Measurements from ENCODE around the gene ZMYND12. TPM values are rescaled to one million over a fixed set of nuclear protein-coding genes. Genes with fewer than 3 reads are reported as not detected.

Gene ZMYND12
- total and polyA plus RNA-seq, 4 experiments from 2014 or later: 0.28 to 3.2 (median 0.96) TPM

DNA sequence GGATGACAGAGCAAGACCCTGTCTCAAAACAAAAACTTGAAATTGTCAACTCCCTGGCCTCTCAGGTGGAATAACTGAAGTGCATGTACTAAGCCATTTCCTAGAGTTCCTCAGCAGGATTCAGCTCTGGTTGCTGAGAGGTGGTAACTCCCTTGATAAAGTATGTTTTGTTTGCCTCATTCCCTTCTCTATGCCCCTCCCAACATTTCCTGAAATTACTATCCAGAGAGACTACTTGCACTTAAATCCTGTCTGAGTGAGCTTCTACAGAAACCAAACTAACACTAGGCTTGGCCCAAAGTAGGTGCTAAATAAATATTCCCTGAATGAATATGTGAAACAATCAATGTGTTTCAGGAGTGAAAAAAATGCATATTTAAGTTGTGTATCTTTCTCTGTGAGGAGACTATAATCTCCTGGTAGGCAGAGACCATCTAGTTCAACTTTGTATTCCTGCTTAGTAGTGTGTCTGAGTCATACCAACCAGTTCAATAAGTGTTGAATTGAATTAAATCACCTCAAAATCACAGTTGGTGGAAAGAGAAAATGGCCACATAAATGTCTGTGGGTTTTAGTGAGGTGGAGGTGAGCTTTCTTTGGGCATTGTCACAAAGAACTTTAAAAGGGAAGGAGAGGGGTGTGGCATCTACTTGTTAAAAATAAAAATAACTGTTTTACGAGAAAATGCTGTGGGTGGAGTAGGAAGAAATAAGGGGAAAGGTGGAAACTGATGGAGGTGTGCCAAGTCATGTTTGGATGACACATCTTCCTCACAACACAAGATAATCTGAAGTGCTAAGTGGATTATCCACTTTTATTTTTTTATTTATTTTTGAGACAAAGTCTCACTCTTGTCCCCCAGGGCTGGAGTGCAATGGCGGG lies 62.6 kb downstream of the ZMYND12 start:
- Histone ChIP-seq H3K27me3 (ENCODE audit: insufficient read depth, low read length) (no peaks in the 10 kb centered on the region), H3K4me3 (ENCODE audit: low read length in 2 of 2) (no peak overlapping the region), H3K36me3 (ENCODE audit: insufficient read depth, low read length) (no peaks in the 10 kb centered on the region), H3K4me1 (ENCODE audit: insufficient read depth, low read length) (no peaks in the 10 kb centered on the region), H3K9me3 (ENCODE audit: control insufficient read depth in 1 of 2, low read length in 2 of 2) (no peaks in the 10 kb centered on the region), H3K27ac (ENCODE audit: low read depth, low read length) (no peak overlapping the region)
- Mint-ChIP-seq H3K9me3 (no peaks in the 10 kb centered on the region), H3K36me3 (no peaks in the 10 kb centered on the region), H3K4me1 (no peaks in the 10 kb centered on the region), H3K27me3 (peaks cover 0 to 4% of the 10 kb centered on the region in 2 donors), H3K4me3 (no peak overlapping the region), H3K27ac (peak overlapping the region in 1 of 7 donors; percentile 31)
- ChIA-PET CTCF (ENCODE audit: partially characterized antibody) (no interaction called here), POLR2A (ENCODE audit: partially characterized antibody) (no interaction called here)
- no peak for DNase-seq
- intact Hi-C loops (cut with micrococcal nuclease): no loop called here

DNA sequence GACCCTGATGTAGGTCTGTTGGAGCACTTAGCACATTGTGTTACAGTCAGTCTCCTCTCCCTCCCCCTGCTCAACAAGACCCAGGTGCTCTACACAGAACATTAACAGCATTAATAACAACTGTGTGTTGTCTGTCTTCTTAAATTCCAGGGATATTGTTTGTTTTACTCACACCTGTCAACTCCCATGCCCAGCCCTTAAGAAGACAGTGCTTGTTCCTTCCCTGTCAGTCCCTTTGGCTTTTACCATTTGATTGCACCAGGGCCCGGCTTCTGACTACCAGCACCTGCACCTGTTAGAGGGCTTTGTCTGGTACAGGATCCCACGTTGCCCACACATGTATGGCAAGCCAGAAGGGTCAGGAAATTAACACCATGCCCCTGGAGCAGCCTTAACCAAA lies 63.6 kb downstream of the ZMYND12 start:
- Histone ChIP-seq H3K4me3 (ENCODE audit: low read length in 2 of 2) (no peak overlapping the region), H3K9me3 (ENCODE audit: control insufficient read depth in 1 of 2, low read length in 2 of 2) (no peaks in the 10 kb centered on the region), H3K27ac (ENCODE audit: low read depth, low read length) (no peak overlapping the region), H3K36me3 (ENCODE audit: insufficient read depth, low read length) (no peaks in the 10 kb centered on the region), H3K4me1 (ENCODE audit: insufficient read depth, low read length) (no peaks in the 10 kb centered on the region), H3K27me3 (ENCODE audit: insufficient read depth, low read length) (no peaks in the 10 kb centered on the region)
- Mint-ChIP-seq H3K9me3 (no peaks in the 10 kb centered on the region), H3K36me3 (no peaks in the 10 kb centered on the region), H3K4me3 (no peak overlapping the region), H3K4me1 (no peaks in the 10 kb centered on the region), H3K27me3 (peaks cover 0 to 6% of the 10 kb centered on the region in 2 donors), H3K27ac (no peak overlapping the region)
- intact Hi-C loops (cut with micrococcal nuclease): no loop called here
- POLR2A ChIA-PET (ENCODE audit: partially characterized antibody): no interaction called here
- no peak for DNase-seq
- CTCF ChIA-PET (ENCODE audit: partially characterized antibody): no interaction called here

- Mint-ChIP-seq H3K4me3 (no peak overlapping the region), H3K27me3 (peaks cover 18 to 27% of the 10 kb centered on the region in 2 donors), H3K36me3 (no peaks in the 10 kb centered on the region), H3K27ac (no peak overlapping the region), H3K9me3 (no peaks in the 10 kb centered on the region), H3K4me1 (peaks cover 0 to 4% (median 2%) of the 10 kb centered on the region in 4 donors)
- Histone ChIP-seq H3K27ac (ENCODE audit: low read depth, low read length) (no peak overlapping the region), H3K9me3 (ENCODE audit: control insufficient read depth in 1 of 2, low read length in 2 of 2) (no peaks in the 10 kb centered on the region), H3K4me3 (ENCODE audit: low read length in 2 of 2) (no peak overlapping the region), H3K27me3 (ENCODE audit: insufficient read depth, low read length) (peaks cover 10% of the 10 kb centered on the region), H3K36me3 (ENCODE audit: insufficient read depth, low read length) (no peaks in the 10 kb centered on the region), H3K4me1 (ENCODE audit: insufficient read depth, low read length) (no peaks in the 10 kb centered on the region)
- intact Hi-C loops (cut with micrococcal nuclease): no loop called here
- ChIA-PET CTCF (ENCODE audit: partially characterized antibody) (no interaction called here), POLR2A (ENCODE audit: partially characterized antibody) (no interaction called here)
- no peak for DNase-seq
These were observed 69.8 kb downstream of the ZMYND12 start for GRCh38 chr1:42386051-42386450.

DNA sequence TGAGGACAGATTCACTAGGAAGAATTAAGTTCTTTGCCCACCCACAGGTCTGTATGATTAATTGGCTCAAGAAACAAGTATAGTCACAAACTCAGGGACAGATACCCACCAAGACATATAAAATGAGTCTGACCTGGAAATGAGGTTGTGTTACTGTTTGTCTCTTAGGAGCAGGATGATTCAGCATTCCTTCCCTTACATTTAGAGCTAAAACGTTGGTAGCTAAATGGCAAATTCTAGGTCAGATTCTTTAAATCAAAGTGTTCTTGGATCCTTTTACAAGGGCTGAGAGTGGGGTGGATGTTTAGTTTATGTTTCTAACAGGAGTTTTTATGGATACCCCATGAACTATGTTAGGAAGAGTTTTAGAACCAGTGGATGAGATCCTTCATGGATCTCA lies 70.5 kb downstream of the ZMYND12 start:
- Mint-ChIP-seq H3K4me1 (peaks cover 0 to 4% (median 2%) of the 10 kb centered on the region in 4 donors), H3K36me3 (no peaks in the 10 kb centered on the region), H3K4me3 (no peak overlapping the region), H3K27me3 (peaks cover 18 to 27% of the 10 kb centered on the region in 2 donors), H3K9me3 (no peaks in the 10 kb centered on the region), H3K27ac (no peak overlapping the region)
- H3K27ac ChIP-seq (ENCODE audit: low read depth, low read length): no peak overlapping the region
- H3K9me3 ChIP-seq (ENCODE audit: control insufficient read depth in 1 of 2, low read length in 2 of 2): no peaks in the 10 kb centered on the region
- H3K4me1 ChIP-seq (ENCODE audit: insufficient read depth, low read length): peaks cover under 1% of the 10 kb centered on the region
- ChIA-PET CTCF (ENCODE audit: partially characterized antibody) (no interaction called here), POLR2A (ENCODE audit: partially characterized antibody) (no interaction called here)
- no peak overlapping the region for H3K4me3 ChIP-seq (ENCODE audit: low read length in 2 of 2)
- intact Hi-C loops (cut with micrococcal nuclease): no loop called here
- peaks cover 10% of the 10 kb centered on the region for H3K27me3 ChIP-seq (ENCODE audit: insufficient read depth, low read length)
- no peaks in the 10 kb centered on the region for H3K36me3 ChIP-seq (ENCODE audit: insufficient read depth, low read length)
- no peak for DNase-seq

DNA sequence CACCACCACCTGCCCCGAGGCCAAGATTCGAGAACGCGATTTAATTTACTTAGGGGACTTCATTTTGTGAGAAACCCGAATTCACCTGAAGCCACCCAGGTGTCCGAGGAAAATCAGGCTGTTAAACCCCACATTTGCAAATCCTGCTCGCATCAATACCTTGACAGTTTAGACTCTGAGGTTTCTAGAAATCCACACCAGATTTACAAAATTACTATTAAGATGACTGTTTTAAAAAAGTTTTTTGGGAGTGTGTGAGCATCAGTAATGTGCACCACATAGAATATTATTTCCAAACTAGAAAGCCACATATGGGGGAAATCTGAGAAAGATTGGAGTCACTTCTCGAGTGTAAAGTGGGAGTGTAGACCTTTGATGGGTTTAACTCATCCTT lies 74.5 kb downstream of the ZMYND12 start:
- Mint-ChIP-seq H3K9me3 (no peaks in the 10 kb centered on the region), H3K36me3 (no peaks in the 10 kb centered on the region), H3K27ac (no peak overlapping the region), H3K4me1 (peaks cover 4 to 11% (median 7%) of the 10 kb centered on the region in 4 donors), H3K27me3 (peaks cover 29 to 34% of the 10 kb centered on the region in 2 donors), H3K4me3 (peak overlapping the region in 7 of 8 donors; percentile 53 to 79 (median 72))
- Histone ChIP-seq H3K27ac (ENCODE audit: low read depth, low read length) (no peak overlapping the region), H3K36me3 (ENCODE audit: insufficient read depth, low read length) (no peaks in the 10 kb centered on the region), H3K4me1 (ENCODE audit: insufficient read depth, low read length) (peaks cover 4% of the 10 kb centered on the region), H3K4me3 (ENCODE audit: low read length in 2 of 2) (peak overlapping the region in 1 of 2 donors; percentile 29), H3K27me3 (ENCODE audit: insufficient read depth, low read length) (peaks cover 10% of the 10 kb centered on the region), H3K9me3 (ENCODE audit: control insufficient read depth in 1 of 2, low read length in 2 of 2) (no peaks in the 10 kb centered on the region)
- intact Hi-C loops (cut with micrococcal nuclease): no loop called here
- CTCF ChIA-PET (ENCODE audit: partially characterized antibody): no interaction called here
- POLR2A ChIA-PET (ENCODE audit: partially characterized antibody): no interaction called here
- DNase-seq: peak in 1 of 5 donors; percentile 8

DNA sequence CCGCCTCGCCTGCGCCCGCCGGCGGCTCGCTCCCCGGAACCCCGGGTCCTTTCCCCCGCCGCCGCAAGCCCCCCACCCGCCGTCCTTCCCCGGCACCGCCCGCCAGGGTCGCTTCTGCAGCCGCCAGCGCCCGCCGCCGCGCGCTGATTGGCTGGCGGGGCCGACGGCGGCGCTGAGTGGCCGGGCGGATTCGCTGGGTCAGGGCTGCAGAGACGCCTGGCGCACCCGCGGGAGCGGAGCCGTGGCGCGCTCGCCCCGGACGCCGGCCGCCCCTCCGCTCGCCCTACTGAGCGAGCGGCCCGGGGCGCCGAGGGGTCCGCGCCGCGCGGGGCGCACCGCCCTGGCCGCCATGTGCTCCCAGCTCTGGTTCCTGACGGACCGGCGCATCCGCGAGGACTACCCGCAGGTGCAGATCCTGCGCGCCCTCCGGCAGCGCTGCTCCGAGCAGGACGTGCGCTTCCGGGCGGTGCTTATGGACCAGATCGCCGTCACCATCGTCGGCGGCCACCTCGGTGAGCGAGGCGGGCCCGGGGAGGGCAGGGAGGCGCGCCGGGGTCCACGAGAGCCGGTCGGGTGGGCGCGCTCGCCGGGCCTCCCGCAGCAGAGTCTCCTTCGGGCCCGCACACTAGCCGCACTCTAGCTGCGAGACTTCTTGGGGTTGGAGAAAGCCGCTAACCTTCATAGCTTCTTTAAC lies 75.1 kb downstream of the ZMYND12 start, which contains the start of gene RIMKLA:
Gene RIMKLA, plus strand, starts transcription at position 207 of the 694 bp plus-strand sequence. Its CDS starts 143 bp downstream, at position 350.
- CTCF ChIA-PET (ENCODE audit: partially characterized antibody): no interaction called here
- peaks cover 29 to 34% of the 10 kb centered on the region in 2 donors for H3K27me3 Mint-ChIP-seq
- H3K36me3 Mint-ChIP-seq: no peaks in the 10 kb centered on the region
- peak within 1 kb of the TSS; percentile 71 to 88 (median 84) for H3K4me3 Mint-ChIP-seq
- POLR2A ChIA-PET (ENCODE audit: partially characterized antibody): no interaction called here
- H3K9me3 Mint-ChIP-seq: no peaks in the 10 kb centered on the region
- Histone ChIP-seq H3K4me3 (ENCODE audit: low read length in 2 of 2) (peak within 1 kb of the TSS in 1 of 2 donors; percentile 30), H3K9me3 (ENCODE audit: control insufficient read depth in 1 of 2, low read length in 2 of 2) (no peaks in the 10 kb centered on the region), H3K27ac (ENCODE audit: low read depth, low read length) (no peak within 1 kb of the TSS), H3K4me1 (ENCODE audit: insufficient read depth, low read length) (peaks cover 4% of the 10 kb centered on the region), H3K27me3 (ENCODE audit: insufficient read depth, low read length) (peaks cover 10% of the 10 kb centered on the region), H3K36me3 (ENCODE audit: insufficient read depth, low read length) (no peaks in the 10 kb centered on the region)
- intact Hi-C loops (cut with micrococcal nuclease): no loop called here
- peaks cover 4 to 11% (median 7%) of the 10 kb centered on the region in 4 donors for H3K4me1 Mint-ChIP-seq
- DNase-seq: peak in 4 of 5 donors; percentile 11 to 33 (median 25)
- peak within 1 kb of the TSS in 2 of 7 donors; percentile 24 to 37 for H3K27ac Mint-ChIP-seq

Measured in CD4-positive, alpha-beta memory T cell (primary cell).